C1 segment of cervical spinal cord (tissue), 14 donors: ENCODE data around the gene NRG2.
A peak's percentile ranks its signal among the peaks of the same experiment; 100 is the strongest.

Experiments
- DNase-seq, 14 donors: peaks; one replicate each; lab custom pipeline; 2025; lab: John Stamatoyannopoulos, UW

Gene NRG2

DNA sequence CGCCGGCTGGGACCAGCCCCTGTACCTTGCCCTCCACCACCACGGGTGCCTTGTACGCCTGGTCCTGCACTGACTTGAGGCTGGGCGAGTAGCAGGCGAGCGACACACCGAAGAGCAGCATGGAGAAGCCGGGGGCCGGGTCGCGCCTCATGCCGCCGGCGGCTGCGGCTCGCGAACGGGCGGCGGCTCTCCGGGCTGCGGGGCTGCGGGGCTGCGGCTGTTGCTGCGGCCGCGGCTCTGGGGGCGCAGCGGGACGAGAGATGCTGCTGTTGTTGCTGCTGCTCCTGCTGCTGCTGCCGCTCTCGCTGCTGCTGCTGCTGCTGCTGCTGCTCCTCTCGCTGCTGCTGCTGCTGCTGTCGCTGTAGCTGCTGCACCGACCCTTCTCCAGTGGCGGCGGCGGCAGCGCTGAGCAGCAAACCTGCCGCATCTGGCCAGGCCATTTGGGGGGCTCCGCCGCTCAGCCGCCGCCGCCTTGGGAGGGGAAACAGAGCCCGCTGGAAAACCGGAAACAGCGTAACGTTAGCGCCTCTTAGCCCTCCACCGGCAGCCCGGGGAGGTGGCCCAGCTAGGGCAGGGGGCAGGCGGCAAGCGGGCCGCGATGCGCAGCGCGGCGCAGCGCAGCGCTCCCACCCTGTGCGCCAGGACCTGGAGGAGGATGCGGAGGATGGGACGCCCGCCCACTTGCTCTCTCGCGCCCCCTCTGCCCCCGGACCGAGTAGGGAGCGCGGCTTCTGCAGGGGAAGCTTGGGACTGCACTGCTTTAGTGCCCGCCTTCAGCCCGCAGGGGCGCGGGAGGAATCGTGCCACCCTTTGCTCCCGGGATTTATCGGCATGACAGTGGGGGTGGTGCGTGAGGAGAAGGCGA, at the start of gene NRG2:
Gene NRG2, minus strand, starts transcription at position 657 of the 865 bp plus-strand sequence.
- peak in 13 of 14 donors; percentile 32 to 82 (median 69) for DNase-seq

DNA sequence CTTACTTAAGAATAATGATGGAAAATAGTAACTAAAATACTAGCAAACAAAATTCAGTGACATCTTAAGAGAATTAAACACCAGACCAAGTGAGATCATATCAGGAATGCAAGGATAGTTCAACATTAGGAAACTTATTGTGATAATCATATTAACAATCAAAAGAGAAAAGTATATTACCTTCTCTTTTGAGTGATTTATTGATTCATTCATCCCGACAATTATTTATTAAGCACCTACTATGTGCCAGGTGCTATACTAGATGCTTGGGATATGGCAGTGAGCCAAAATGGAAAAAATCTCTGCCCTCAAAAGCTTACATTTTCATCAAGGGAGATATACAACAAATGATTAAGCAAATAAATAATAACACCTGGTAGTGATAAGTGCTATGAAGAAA, 47.2 kb upstream of the NRG2 start:
- DNase-seq = no peak

DNA sequence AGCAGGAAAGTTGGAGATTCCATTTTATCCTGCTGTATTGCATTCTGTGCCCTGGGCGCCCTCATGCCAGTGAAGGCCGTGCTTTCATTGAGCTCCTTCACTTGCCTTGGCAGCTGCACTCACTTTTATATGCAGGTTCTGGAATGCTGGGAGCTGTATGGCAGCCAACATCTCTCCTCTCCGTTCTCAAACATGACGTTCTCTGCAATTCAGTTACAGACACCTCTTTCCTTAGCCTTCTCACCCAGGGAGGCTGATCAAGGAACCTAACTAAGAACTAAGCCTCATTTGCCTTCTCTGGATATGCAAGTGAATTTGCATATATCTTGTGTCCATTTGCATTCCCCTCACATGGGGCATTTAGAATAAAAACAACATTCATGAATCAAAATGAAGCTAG, 41.4 kb upstream of the NRG2 start:
- DNase-seq = peak in 2 of 14 donors; percentile 9 to 12

DNA sequence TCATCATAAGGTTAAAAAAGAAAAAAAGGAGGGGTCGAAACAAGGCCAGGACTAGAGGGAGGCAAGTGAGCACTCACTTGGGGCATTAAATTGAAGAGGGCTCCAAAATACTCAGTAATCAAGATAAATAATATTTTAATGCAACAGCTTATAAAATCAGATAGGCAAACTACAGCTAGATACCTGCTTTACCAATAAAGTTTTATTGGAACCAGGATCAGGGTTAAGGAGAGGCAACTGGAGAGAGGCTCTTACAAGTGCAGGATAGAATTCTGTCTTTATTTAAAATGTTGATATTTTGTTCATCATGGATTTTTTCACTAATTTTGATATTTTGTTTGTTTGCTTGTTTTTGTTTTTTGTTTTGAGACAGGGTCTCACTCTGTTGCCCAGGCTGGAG, 40.6 kb upstream of the NRG2 start:
- DNase-seq = no peak

DNA sequence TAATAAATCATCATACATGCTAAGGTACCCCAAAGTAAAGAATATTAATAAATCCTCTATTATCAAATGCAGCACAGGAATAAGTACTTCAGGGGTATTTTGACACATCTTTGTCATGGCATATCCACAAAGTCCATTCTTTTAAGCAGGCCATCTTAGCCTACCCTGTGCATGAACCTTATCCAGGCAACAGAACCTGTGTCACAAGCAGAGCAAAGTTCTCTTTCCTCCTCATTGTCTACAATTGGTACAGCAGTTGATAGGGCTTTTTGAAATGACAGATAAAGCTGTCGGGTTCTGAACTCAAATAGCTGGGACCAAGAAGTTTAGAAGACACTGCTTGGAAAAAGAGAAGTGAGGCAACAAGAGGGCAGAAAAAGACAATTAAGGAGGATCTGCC, 40.0 kb upstream of the NRG2 start:
- DNase-seq = no peak

DNA sequence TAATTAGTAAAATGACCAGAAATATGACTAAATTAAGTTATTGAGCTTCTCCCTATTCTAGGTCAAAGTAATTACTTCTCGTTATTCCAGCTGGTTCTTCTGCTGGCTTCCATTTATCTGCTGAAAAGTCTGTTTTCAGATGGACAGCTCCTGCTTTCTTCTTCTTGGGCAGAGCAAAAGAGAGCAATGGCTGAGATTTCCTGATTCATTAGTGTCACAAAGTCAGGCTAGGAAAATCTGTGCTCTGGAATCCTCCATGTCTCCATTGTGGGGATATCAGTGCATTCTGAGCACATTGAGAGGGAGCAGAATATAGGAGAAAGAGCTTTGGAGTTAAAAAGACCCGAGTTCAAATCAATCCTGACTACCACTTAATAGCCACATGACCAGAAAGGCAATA, 33.7 kb upstream of the NRG2 start:
- DNase-seq = no peak

DNA sequence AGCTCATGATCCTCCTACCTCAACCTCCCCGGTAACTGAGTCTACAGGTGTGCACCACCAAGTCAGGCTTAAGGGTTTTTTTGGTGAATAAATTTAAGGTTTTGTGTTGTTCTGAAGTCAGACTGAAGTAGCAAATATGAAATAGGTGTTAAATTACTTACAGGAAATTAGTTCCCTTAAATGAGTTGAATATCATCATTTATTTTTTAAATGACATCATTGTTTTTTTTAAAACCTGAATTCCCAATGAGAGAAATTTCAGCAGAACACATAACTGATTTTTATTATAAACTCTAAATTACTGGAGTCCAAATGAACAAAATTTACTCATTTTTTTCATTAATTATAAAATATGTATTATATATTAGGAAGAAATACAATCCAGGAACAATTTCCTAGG, 33.0 kb upstream of the NRG2 start:
- no peak for DNase-seq

DNA sequence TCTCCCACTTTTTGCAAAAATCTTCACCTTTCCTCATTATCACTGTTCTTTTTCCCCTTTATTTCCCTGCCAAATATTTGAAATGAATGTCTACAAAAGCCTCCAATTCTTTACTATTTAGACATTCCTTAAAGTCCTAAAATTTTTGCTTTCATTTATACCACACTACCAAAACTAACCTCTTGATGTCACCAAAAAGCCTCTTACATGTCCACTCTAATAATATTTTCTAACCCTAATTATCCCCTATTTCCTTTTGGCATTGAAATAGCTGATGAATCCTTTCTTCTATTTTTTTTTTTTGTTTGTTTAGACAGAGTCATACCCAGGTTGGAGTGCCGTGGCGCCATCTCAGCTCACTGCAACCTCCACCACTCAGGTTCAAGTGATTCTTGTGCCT, 32.3 kb upstream of the NRG2 start:
- DNase-seq = no peak

DNA sequence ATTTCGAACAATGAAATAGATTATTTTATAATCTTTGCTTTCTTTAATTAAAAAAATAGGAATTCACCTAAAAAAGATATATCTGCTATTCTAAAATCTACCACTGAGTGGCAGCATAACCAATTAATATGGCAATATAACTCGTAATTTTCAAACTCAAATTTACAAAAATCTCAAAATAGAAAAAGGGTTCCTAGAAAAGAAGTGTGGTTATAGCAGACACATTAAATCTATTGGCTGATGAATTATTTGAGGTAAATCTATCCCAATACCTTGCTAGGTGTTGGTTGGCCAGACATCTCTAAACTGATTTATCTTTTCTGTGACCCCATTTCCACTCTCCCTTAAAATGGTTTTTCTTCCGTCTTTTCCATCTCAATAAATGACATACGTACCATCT, 30.2 kb upstream of the NRG2 start:
- DNase-seq = no peak

DNA sequence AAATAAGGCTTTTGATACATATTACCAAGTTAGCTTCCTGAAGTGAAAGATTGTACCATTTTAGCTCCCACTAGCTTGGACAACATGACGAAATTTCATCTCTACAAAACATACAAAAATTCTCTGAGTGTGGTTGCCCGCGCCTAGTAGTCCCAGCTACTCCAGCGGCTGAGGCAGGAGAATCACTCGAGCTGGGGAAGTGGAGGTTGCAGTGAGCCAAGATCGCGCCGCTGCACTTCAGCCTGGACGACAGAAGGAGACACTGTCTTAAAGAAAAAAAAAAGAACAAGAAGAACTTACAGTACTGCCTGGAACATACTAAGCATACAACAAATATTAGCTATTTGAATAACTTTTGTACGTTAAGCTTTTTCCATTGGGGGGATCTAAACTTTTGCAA, 29.7 kb upstream of the NRG2 start:
- no peak for DNase-seq

DNA sequence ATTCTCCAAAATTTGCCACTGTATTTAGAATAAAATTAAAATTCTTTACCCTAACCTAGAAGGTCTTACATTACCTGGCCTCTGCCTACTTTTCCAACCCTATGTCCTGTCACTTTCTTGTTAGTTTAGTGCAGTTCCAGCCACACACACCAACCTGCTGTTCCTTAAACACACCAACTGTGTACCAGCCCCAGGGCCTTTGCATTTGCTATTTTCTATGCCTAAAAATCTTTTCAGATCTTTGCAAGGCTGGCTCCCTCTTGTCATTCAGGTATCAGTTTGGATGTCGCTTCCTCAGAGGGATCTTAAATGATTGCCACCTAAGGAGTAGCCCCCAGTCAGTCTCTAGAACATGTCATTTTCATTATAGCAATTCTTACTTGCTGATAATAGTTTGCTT, 17.7 kb upstream of the NRG2 start:
- DNase-seq = no peak

DNA sequence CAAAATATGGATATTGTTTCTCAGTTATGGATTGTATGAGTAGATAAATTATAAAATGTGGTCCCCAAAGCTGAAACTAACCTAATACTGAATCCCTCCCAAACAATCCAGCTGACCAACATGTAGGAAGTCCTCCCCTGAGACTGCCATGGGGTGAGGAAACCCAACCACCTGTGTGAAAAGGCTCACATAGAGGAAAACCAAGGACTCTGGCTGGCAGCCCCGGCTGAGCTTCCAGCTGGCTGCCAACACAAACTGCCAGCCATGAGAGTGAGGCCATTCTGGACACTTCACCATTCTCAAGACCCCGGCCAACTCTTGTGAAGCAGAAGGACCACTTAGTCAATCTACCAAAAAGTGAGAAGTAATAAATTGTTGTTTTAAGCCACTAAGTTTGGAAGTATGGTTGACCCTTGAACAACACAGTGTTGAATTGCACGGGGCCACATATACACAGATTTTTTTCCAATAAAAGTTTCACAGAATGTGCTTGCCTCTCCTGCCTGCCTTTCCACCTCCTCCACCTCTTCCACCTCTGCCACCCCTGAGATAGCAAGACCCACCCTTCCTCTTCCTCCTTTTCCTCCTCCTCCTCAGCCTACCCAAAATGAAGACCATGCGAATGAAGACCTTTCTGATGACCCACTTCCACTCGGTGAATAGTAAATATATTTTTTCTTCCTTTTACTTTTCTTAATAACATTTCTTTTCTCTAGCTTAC, 15.3 kb upstream of the NRG2 start:
- DNase-seq = no peak

DNA sequence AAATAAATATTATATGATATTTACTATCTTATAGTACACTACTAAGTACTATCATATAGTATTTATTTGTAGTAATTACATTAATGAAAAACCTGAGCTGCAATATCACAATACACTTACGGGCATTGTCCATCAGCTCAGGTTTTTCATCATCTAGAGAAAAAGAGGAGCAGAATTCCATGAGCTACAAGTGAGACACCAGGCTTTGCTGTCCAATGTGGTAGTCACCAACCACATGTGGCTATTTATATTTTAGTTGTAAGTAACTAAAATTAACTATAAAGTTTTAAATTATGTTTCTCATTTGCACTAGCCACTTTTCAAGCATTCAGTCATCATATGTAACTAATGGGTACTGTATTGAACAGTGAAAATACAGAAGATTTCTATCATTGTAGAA, 13.8 kb upstream of the NRG2 start:
- DNase-seq = no peak

DNA sequence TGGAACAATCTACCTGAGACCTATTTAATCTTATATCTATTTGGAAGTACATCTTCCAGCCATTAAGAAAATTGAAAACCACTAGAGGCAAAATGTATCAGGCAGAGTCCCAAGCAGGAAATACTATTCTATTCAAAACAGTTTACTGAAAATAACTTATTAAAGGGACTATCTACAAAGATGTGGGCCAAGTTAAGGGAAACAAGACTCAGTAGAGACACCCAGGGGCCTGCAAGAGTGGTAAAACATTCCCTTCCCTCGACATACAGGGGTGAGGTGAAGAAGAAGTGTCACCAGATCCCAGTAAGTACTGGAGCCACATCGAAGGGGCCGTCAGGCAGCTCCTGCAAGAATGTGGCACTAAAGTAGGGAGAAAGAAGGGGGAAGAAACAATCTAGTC, 12.1 kb upstream of the NRG2 start:
- DNase-seq = no peak

DNA sequence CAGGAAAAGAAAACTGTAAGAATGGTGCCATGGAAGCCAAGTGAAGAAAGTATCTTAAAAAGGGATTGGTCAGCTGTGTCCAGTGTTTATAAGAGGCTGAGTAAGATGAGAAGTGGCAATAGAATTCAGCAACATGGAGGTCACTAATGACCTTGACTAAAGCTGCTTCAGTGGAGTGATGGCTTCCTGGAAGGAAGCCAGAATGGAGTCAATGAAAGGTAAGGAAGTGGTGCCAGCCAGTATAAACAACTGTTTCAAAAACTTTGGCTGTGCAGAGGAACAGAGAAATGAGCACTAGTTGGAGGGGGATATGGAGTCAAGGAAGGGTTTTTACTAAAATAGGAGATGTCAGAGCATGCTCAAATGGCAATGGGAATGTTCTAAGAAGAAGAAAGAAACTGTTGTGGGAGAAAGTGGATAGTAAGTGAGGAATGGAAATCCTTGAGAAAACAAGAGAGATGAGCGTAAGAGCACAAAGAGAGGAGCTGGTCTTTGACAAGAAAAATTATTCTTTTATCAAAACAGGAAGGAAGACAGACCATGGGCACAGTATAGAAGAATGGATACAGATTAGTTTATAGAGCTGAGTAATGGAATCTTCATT, 11.1 kb upstream of the NRG2 start:
- DNase-seq = no peak

DNA sequence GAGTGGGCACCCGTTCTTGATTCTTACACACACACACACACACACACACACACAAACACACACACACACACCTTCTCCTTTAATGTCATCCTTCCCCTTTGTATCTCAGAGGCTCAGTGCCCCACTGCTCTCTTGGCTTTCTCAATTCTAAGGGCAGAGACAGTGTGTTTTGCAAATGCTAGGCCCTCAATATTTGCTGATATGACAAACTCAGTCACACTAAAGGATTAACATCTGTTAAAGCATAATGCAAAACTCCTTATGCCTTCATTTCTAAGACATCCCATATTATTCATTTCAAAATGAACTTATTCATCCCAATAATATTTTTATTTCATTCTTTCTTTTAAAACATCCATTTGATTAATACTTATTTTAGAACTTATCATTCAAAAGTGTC, 8.9 kb upstream of the NRG2 start:
- DNase-seq = no peak

DNA sequence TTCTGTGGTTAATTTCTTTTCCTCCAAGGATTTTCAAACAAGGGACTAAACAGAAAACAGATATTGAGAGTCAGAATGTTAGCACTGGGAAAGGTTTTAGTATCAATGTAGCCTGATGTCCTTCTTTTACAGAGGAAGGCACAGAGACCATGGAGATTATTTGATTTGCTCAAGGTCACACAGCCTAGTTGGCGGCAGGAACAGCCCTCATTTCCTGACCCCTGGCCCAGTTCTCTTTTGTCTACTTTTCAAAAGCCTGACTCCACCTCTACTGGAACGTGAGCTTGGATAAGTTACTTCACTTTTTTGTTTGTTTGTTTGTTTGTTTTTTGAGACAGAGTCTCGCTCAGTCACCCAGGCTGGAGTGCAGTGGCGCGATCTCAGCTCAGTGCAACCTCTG, 6.6 kb upstream of the NRG2 start:
- no peak for DNase-seq

DNA sequence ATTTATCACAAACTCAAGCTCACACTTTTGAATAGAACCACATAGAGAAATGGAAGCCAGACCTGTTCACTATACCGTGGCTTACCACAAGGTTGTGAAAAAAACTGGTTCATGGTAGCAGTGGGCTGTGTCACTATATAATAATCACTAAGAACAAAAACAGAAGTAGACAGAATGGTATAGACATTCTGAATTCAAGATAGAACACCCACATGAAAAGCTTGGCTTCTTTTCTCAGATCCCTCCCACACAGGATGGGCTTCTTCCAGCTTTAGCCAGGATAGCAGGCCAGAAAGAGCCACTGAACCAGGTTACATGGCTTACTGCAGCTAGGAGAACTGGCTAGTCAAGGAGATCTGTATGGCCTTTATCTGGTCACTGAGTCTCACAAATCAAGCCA, 6.1 kb upstream of the NRG2 start:
- no peak for DNase-seq

DNA sequence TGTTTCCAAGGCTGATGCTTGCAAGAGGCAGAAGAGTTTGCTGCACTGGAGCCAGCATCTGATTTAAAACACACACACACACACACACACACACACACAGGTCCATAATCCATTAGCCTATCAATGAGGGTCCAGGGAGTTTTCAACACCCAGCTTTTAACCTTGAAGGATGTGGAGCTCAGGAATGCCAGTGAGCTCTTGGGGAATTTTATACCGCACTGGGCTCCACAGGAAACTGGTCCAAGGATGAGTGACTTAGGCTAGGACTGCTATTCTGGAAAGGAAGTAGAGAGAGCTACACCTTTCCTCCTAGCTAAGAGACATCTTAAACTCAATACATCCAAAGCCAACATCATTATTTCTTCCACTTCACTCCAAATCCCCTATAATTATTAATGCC, 942 bp upstream of the NRG2 start:
- DNase-seq = no peak

DNA sequence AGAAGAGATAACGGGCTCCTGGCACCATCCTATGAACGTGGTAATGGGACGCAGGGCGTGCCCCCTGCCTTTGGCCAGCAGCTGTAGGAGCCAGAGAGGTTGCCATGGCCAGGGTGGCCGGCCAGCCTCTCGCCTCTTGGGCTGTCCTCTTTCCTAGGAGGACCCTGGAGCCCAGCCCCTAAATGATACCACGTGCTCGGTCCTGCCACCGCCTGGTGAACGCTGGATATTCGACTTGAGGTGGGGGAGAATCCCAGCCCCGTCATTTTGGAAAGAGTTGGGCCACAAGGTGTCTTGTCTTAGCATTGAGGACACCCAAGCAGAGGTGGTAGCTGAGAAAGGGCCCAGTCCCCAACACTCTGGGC, 391 bp upstream of the NRG2 start:
- peak in 4 of 14 donors; percentile 51 to 75 (median 70) for DNase-seq

DNA sequence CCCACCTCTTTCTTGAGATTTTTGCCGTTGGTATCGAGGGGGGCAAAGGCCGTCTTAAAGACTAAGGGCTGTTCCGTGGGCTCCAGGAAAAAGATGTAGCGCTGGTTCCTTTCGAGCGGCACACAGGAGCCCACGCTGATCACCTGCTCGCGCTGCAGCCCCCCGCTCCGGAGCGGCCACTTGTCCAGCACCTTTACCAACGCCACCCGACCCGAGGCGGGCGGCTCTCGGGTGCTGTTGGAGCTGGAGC, 781 bp downstream of the NRG2 start:
- peak in 2 of 14 donors; percentile 31 to 61 for DNase-seq

DNA sequence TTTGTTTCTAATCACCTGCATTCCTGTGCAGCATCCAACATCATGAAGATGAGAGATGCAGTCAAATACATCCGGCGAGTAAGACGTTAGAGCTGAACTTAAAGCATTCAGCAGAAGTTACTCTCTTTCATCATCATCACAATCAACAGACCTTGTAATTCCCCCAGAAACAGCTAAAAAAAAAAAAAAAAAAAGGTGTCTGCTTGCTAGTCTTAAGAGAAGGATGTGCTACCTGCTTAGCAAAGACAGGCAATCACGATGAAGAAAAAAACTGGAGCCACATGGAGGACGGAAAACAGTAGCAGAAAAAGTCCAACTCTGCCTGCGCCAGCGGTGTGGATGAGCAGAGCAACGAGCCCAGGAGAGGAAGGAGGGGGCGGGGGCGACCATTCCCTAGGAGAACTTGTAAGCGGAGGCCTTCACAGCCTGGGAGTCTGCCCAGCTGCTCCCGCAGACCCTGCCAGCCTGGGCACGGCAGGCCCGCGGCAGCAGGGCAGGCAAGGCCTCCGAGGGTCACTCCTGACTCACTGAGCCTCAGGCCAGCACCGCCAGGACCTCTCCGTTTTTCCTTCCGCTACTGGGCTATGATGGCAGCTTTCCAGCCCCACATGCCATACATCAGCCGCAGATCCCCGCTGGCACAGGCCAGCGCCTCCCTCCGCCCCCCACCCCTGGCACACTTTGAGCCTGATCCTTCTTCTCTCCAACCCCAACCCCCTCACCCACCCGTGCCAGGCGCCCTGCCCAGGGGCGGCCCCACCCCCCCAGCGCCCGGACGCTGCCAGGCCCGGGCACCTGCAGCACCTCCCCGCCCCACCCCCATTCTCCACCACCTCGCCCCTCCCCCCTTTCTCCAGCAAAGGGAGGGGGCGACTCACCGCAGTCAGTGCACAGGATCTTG, 1.4 kb downstream of the NRG2 start:
- DNase-seq = peak in 11 of 14 donors; percentile 27 to 80 (median 62)
